ENCODE data around the gene ANKMY1. TPM values are rescaled to one million over a fixed set of nuclear protein-coding genes. Genes with fewer than 3 reads are reported as not detected.

The ANKMY1 gene
- total and polyA plus RNA-seq, 7 experiments from 2014 or later: 7.7 to 83.4 (median 34.8) TPM

- Histone ChIP-seq H3K4me1 (ENCODE audit: control insufficient read depth in 2 of 2, insufficient read depth in 2 of 2, low read length in 2 of 2) (peaks cover 14 to 15% of the 10 kb centered on the region in 2 donors), H3K27ac (ENCODE audit: low read depth, low read length) (no peak overlapping the region), H3K27me3 (ENCODE audit: control insufficient read depth in 2 of 2, insufficient read depth in 2 of 2, low read length in 2 of 2) (no peaks in the 10 kb centered on the region), H3K9me3 (ENCODE audit: control insufficient read depth in 2 of 3, low read length in 3 of 3) (no peaks in the 10 kb centered on the region), H3K4me3 (ENCODE audit: low read length) (no peak overlapping the region), H3K36me3 (ENCODE audit: control insufficient read depth in 2 of 3, insufficient read depth in 3 of 3, low read length in 3 of 3) (peaks cover 7 to 55% (median 8%) of the 10 kb centered on the region in 3 experiments)
- POLR2A ChIA-PET: interaction anchor here (2.1 to 2.2 kb wide), 2 partner anchors 10 to 12 kb away, joined by 7 to 14 read pairs; partner anchors contain the start of gene RNPEPL1
- peaks cover 0 to 5% (median 0%) of the 10 kb centered on the region in 11 donors for H3K9me3 Mint-ChIP-seq
- ATAC-seq: no peak
- no peaks in the 10 kb centered on the region for H3K27me3 Mint-ChIP-seq
- peaks cover 0 to 18% (median 16%) of the 10 kb centered on the region in 5 donors for H3K36me3 Mint-ChIP-seq
- peaks cover 25 to 49% (median 39%) of the 10 kb centered on the region in 7 donors for H3K4me1 Mint-ChIP-seq
- peak overlapping the region in 3 of 9 donors; percentile 8 to 84 (median 78) for H3K27ac Mint-ChIP-seq
- intact Hi-C loops (cut with micrococcal nuclease): loop anchor here in 1 of 2 donors (2.0 kb wide), 1 partner anchor 64 kb away; no protein-coding TSS in a partner anchor
- H3K4me3 Mint-ChIP-seq: no peak overlapping the region
- CTCF ChIA-PET: interaction anchor here (0.7 kb wide), 1 partner anchor 20 kb away, joined by 3 read pairs; no protein-coding TSS in a partner anchor
- DNase-seq: no peak
Observed at GRCh38 chr2:240578488-240578887, 20.7 kb upstream of the ANKMY1 start.

GRCh38 chr2:240578110-240578450 lies 20.3 kb upstream of the ANKMY1 start:
- no peak overlapping the region for H3K4me3 ChIP-seq (ENCODE audit: low read length)
- POLR2A ChIA-PET: interaction anchor here (2.1 to 2.2 kb wide), 2 partner anchors 9 to 12 kb away, joined by 7 to 14 read pairs; partner anchors contain the start of gene RNPEPL1
- peaks cover 14 to 15% of the 10 kb centered on the region in 2 donors for H3K4me1 ChIP-seq (ENCODE audit: control insufficient read depth in 2 of 2, insufficient read depth in 2 of 2, low read length in 2 of 2)
- H3K27ac Mint-ChIP-seq: peak overlapping the region in 1 of 9 donors; percentile 8
- intact Hi-C loops (cut with micrococcal nuclease): loop anchor here in 1 of 2 donors (2.0 kb wide), 1 partner anchor 63 kb away; no protein-coding TSS in a partner anchor
- H3K27me3 Mint-ChIP-seq: no peaks in the 10 kb centered on the region
- no peak overlapping the region for H3K4me3 Mint-ChIP-seq
- no peaks in the 10 kb centered on the region for H3K27me3 ChIP-seq (ENCODE audit: control insufficient read depth in 2 of 2, insufficient read depth in 2 of 2, low read length in 2 of 2)
- no peak for DNase-seq
- peaks cover 25 to 47% (median 37%) of the 10 kb centered on the region in 7 donors for H3K4me1 Mint-ChIP-seq
- H3K9me3 Mint-ChIP-seq: peaks cover 0 to 5% (median 0%) of the 10 kb centered on the region in 11 donors
- H3K9me3 ChIP-seq (ENCODE audit: control insufficient read depth in 2 of 3, low read length in 3 of 3): no peaks in the 10 kb centered on the region
- ATAC-seq: no peak
- CTCF ChIA-PET: interaction anchor here (0.7 to 0.9 kb wide), 2 partner anchors 8 to 20 kb away, joined by 3 read pairs; partner anchors contain the start of gene CAPN10
- H3K27ac ChIP-seq (ENCODE audit: low read depth, low read length): no peak overlapping the region
- peaks cover 7 to 59% (median 8%) of the 10 kb centered on the region in 3 experiments for H3K36me3 ChIP-seq (ENCODE audit: control insufficient read depth in 2 of 3, insufficient read depth in 3 of 3, low read length in 3 of 3)
- peaks cover 0 to 18% (median 16%) of the 10 kb centered on the region in 5 donors for H3K36me3 Mint-ChIP-seq

- CTCF ChIA-PET: interaction anchor here (0.8 to 1.0 kb wide), 3 partner anchors 9 to 13 kb away, joined by 3 to 4 read pairs (median 3); partner anchors contain the start of gene CAPN10
- no peak overlapping the region for H3K27ac Mint-ChIP-seq
- H3K27ac ChIP-seq (ENCODE audit: low read depth, low read length): no peak overlapping the region
- no peak overlapping the region for H3K4me3 Mint-ChIP-seq
- POLR2A ChIA-PET: interaction anchor here (1.0 to 2.2 kb wide), 3 partner anchors 9 to 19 kb away, joined by 4 to 14 read pairs (median 7); partner anchors contain the start of gene RNPEPL1
- no peaks in the 10 kb centered on the region for H3K9me3 ChIP-seq (ENCODE audit: control insufficient read depth in 2 of 3, low read length in 3 of 3)
- peaks cover 0 to 17% (median 16%) of the 10 kb centered on the region in 5 donors for H3K36me3 Mint-ChIP-seq
- H3K4me1 ChIP-seq (ENCODE audit: control insufficient read depth in 2 of 2, insufficient read depth in 2 of 2, low read length in 2 of 2): peaks cover 14 to 15% of the 10 kb centered on the region in 2 donors
- no peaks in the 10 kb centered on the region for H3K27me3 ChIP-seq (ENCODE audit: control insufficient read depth in 2 of 2, insufficient read depth in 2 of 2, low read length in 2 of 2)
- no peak for DNase-seq
- H3K4me3 ChIP-seq (ENCODE audit: low read length): no peak overlapping the region
- H3K4me1 Mint-ChIP-seq: peaks cover 20 to 41% (median 31%) of the 10 kb centered on the region in 7 donors
- H3K36me3 ChIP-seq (ENCODE audit: control insufficient read depth in 2 of 3, insufficient read depth in 3 of 3, low read length in 3 of 3): peaks cover 7 to 65% (median 8%) of the 10 kb centered on the region in 3 experiments
- intact Hi-C loops (cut with micrococcal nuclease): loop anchor here in 1 of 2 donors (2.0 kb wide), 1 partner anchor 63 kb away; no protein-coding TSS in a partner anchor
- no peak for ATAC-seq
- H3K9me3 Mint-ChIP-seq: peaks cover 0 to 5% (median 0%) of the 10 kb centered on the region in 11 donors
- H3K27me3 Mint-ChIP-seq: no peaks in the 10 kb centered on the region
Observed at GRCh38 chr2:240577281-240578109, 19.7 kb upstream of the ANKMY1 start.

GRCh38 chr2:240576436-240577205 lies 18.8 kb upstream of the ANKMY1 start:
- Mint-ChIP-seq H3K4me1 (peaks cover 17 to 37% (median 26%) of the 10 kb centered on the region in 7 donors), H3K4me3 (no peak overlapping the region), H3K27ac (peak overlapping the region in 1 of 9 donors; percentile 25), H3K27me3 (no peaks in the 10 kb centered on the region), H3K9me3 (peaks cover 0 to 3% (median 0%) of the 10 kb centered on the region in 11 donors), H3K36me3 (peaks cover 0 to 15% (median 12%) of the 10 kb centered on the region in 5 donors)
- Histone ChIP-seq H3K9me3 (ENCODE audit: control insufficient read depth in 2 of 3, low read length in 3 of 3) (no peaks in the 10 kb centered on the region), H3K4me1 (ENCODE audit: control insufficient read depth in 2 of 2, insufficient read depth in 2 of 2, low read length in 2 of 2) (peaks cover 14 to 20% of the 10 kb centered on the region in 2 donors), H3K27me3 (ENCODE audit: control insufficient read depth in 2 of 2, insufficient read depth in 2 of 2, low read length in 2 of 2) (no peaks in the 10 kb centered on the region), H3K36me3 (ENCODE audit: control insufficient read depth in 2 of 3, insufficient read depth in 3 of 3, low read length in 3 of 3) (peaks cover 7 to 74% (median 8%) of the 10 kb centered on the region in 3 experiments), H3K4me3 (ENCODE audit: low read length) (no peak overlapping the region), H3K27ac (ENCODE audit: low read depth, low read length) (no peak overlapping the region)
- ChIA-PET POLR2A (interaction anchor here (1.0 to 2.2 kb wide), 5 partner anchors 8 to 18 kb away, joined by 4 to 14 read pairs (median 5); partner anchors contain the start of genes CAPN10 and RNPEPL1), CTCF (interaction anchor here (0.8 to 1.0 kb wide), 2 partner anchors 11 to 14 kb away, joined by 3 to 4 read pairs; no protein-coding TSS in a partner anchor)
- DNase-seq (no peak), ATAC-seq (no peak)
- intact Hi-C loops (cut with micrococcal nuclease): no loop called here

- CTCF ChIA-PET: no interaction called here
- H3K36me3 ChIP-seq (ENCODE audit: control insufficient read depth in 2 of 3, insufficient read depth in 3 of 3, low read length in 3 of 3): peaks cover 7 to 74% (median 8%) of the 10 kb centered on the region in 3 experiments
- Mint-ChIP-seq H3K4me1 (peaks cover 21 to 40% (median 32%) of the 10 kb centered on the region in 7 donors), H3K36me3 (peaks cover 0 to 16% (median 7%) of the 10 kb centered on the region in 5 donors), H3K27me3 (no peaks in the 10 kb centered on the region), H3K9me3 (peaks cover 0 to 3% (median 0%) of the 10 kb centered on the region in 11 donors), H3K4me3 (no peak overlapping the region), H3K27ac (peak overlapping the region in 1 of 9 donors; percentile 33)
- no peak overlapping the region for H3K4me3 ChIP-seq (ENCODE audit: low read length)
- H3K9me3 ChIP-seq (ENCODE audit: control insufficient read depth in 2 of 3, low read length in 3 of 3): no peaks in the 10 kb centered on the region
- ATAC-seq (no peak), DNase-seq (no peak)
- no peaks in the 10 kb centered on the region for H3K27me3 ChIP-seq (ENCODE audit: control insufficient read depth in 2 of 2, insufficient read depth in 2 of 2, low read length in 2 of 2)
- intact Hi-C loops (cut with micrococcal nuclease): no loop called here
- POLR2A ChIA-PET: interaction anchor here (1.3 to 1.4 kb wide), 2 partner anchors 9 to 11 kb away, joined by 4 to 5 read pairs; partner anchors contain the start of gene CAPN10
- no peak overlapping the region for H3K27ac ChIP-seq (ENCODE audit: low read depth, low read length)
- peaks cover 18 to 26% of the 10 kb centered on the region in 2 donors for H3K4me1 ChIP-seq (ENCODE audit: control insufficient read depth in 2 of 2, insufficient read depth in 2 of 2, low read length in 2 of 2)
Observed at GRCh38 chr2:240576036-240576435, 18.2 kb upstream of the ANKMY1 start.

Measured in naive thymus-derived CD4-positive, alpha-beta T cell (primary cell).